HepG2 (cell line): ENCODE measurements around the gene TEF. TPM values are rescaled to one million over a fixed set of nuclear protein-coding genes. Genes with fewer than 3 reads are reported as not detected.
A peak's percentile ranks its signal among the peaks of the same experiment; 100 is the strongest.

Experiments
- EED ChIP-seq: sonication (generic); formaldehyde crosslinking; IDR thresholded peaks from 2 replicates; pipeline ENCODE4 v1.5.0; 2020; ENCODE audit warnings: mild to moderate bottlenecking, missing genetic modification reagents
- GATAD1 ChIP-seq: IDR thresholded peaks from 2 replicates; pipeline ENCODE4 v1.6.1; 2016; ENCODE audit warnings: missing genetic modification reagents, missing compliant biosample characterization
- HES4 ChIP-seq: sonication (generic); formaldehyde crosslinking; IDR thresholded peaks from 2 replicates; pipeline ENCODE4 v1.9.0; 2021; ENCODE audit warnings: mild to moderate bottlenecking, missing genetic modification reagents, borderline replicate concordance
- HMGXB4 ChIP-seq, 2 experiments: sonication (generic) in 1 of 2; formaldehyde crosslinking in 1 of 2; IDR thresholded peaks; 2 replicates each; pipeline versions ENCODE4 v1.4.0 to v1.6.1; 2018 to 2020; ENCODE audit warnings: missing genetic modification reagents in 2 of 2, borderline replicate concordance in 1 of 2, low read depth in 1 of 2, mild to moderate bottlenecking in 1 of 2, missing biosample characterization in 1 of 2
- MEIS1 ChIP-seq: sonication (generic); formaldehyde crosslinking; IDR thresholded peaks from 2 replicates; pipeline ENCODE4 v1.9.0; 2021; ENCODE audit warnings: mild to moderate bottlenecking, missing genetic modification reagents, moderate library complexity, borderline replicate concordance
- NR2C2 ChIP-seq: sonication (generic); formaldehyde crosslinking; IDR thresholded peaks from 2 replicates; pipeline ENCODE4 v1.4.0; 2020; ENCODE audit warnings: missing genetic modification reagents, mild to moderate bottlenecking, moderate library complexity, borderline replicate concordance
- RNF219 ChIP-seq: sonication (generic); formaldehyde crosslinking; IDR thresholded peaks from 2 replicates; pipeline ENCODE4 v1.5.0; 2020; ENCODE audit warnings: mild to moderate bottlenecking, missing genetic modification reagents
- SMAD9 ChIP-seq: sonication (generic); formaldehyde crosslinking; IDR thresholded peaks from 2 replicates; pipeline ENCODE4 v1.5.1; 2020; ENCODE audit warnings: mild to moderate bottlenecking, missing genetic modification reagents
- SP1 ChIP-seq, 2 experiments: fragments of 450-650 bp in 1 of 2; sonication (generic) in 1 of 2; formaldehyde crosslinking in 1 of 2; IDR thresholded peaks; 2 replicates each; pipeline versions ENCODE4 v1.4.0 to v1.6.1; 2016 to 2020; ENCODE audit warnings: missing genetic modification reagents in 1 of 2
- SRSF1 ChIP-seq: fragments of 200-400 bp; formaldehyde crosslinking; optimal IDR thresholded peaks from 2 replicates; pipeline ENCODE3; 2017; ENCODE audit warnings: mild to moderate bottlenecking, low read depth, low read length, moderate library complexity
- TBL1XR1 ChIP-seq: fragments of 150-350 bp; IDR thresholded peaks from 2 replicates; pipeline ENCODE4 v1.6.1; 2014; ENCODE audit warnings: borderline replicate concordance, low read length; ENCODE audit not compliant: partially characterized antibody
- TEAD3 ChIP-seq: optimal IDR thresholded peaks from 2 replicates; pipeline ENCODE3; 2016; ENCODE audit warnings: borderline replicate concordance
- TFAP4 ChIP-seq: sonication (generic); IDR thresholded peaks from 2 replicates; pipeline ENCODE4 v1.6.1; 2016; ENCODE audit warnings: low read depth, borderline replicate concordance
- USF2 ChIP-seq, 2 experiments: sonication (generic) in 1 of 2; formaldehyde crosslinking in 1 of 2; IDR thresholded peaks; 2 replicates each; pipeline versions ENCODE4 v1.5.1 to v1.6.1; 2011 to 2020; ENCODE audit warnings: borderline replicate concordance in 1 of 2, low read depth in 1 of 2, low read length in 1 of 2, mild to moderate bottlenecking in 1 of 2, missing genetic modification reagents in 1 of 2, moderate library complexity in 1 of 2
- ZNF224 ChIP-seq: sonication (generic); formaldehyde crosslinking; IDR thresholded peaks from 2 replicates; pipeline ENCODE4 v1.5.0; 2020; ENCODE audit warnings: mild to moderate bottlenecking, missing genetic modification reagents
- ZNF251 ChIP-seq: sonication (generic); formaldehyde crosslinking; IDR thresholded peaks from 2 replicates; pipeline ENCODE4 v1.9.0; 2021; ENCODE audit warnings: mild to moderate bottlenecking, missing genetic modification reagents
- ZNF44 ChIP-seq: sonication (generic); formaldehyde crosslinking; IDR thresholded peaks from 2 replicates; pipeline ENCODE4 v1.5.1; 2020; ENCODE audit warnings: mild to moderate bottlenecking, missing genetic modification reagents
- ZNF784 ChIP-seq: sonication (generic); formaldehyde crosslinking; IDR thresholded peaks from 2 replicates; pipeline ENCODE4 v1.5.1; 2020; ENCODE audit warnings: missing genetic modification reagents, mild to moderate bottlenecking, borderline replicate concordance
- polyA plus RNA-seq, 8 experiments: library from polyadenylated mRNA; depleted of rRNA in 3 of 8; stranded (reverse) in 7 of 8; unstranded in 1 of 8; fragments of >200 nt; fragmentation: Illumina TruSeq in 4 of 8; extraction: Trizol in 4 of 8; gene quantifications; 2 replicates each; pipeline versions ENCODE4 v1.2.1 to v1.2.3, GENCODE V29; 2011 to 2016; ENCODE audit warnings: low read depth in 4 of 8, missing spikeins in 1 of 8, mixed read lengths in 1 of 8; ENCODE audit not compliant: insufficient read depth in 1 of 8
- total RNA-seq, 5 experiments: library from RNA; depleted of rRNA; stranded (reverse); fragments of >200 nt; fragmentation: Illumina TruSeq; extraction: Trizol; gene quantifications; 2 replicates each; pipeline ENCODE4 v1.2.3, GENCODE V29; 2016; ENCODE audit warnings: low read depth in 1 of 5

The TEF gene
- total and polyA plus RNA-seq, 2 of the 13 experiments (the other 11 are each of a cell fraction or from before 2014, with no cell fraction given): 7.6 to 11.2 TPM

- TF ChIP-seq SP1 (IDR thresholded peaks at IDR 0.05) (no peak), SP1 (CRISPR knock-in tag; IDR thresholded peaks at IDR 0.05) (no peak), TBL1XR1 (peak; percentile 19), ZNF251 (CRISPR knock-in tag) (no peak), TEAD3 (CRISPR knock-in tag) (peak; percentile 46), SMAD9 (CRISPR knock-in tag) (no peak), MEIS1 (CRISPR knock-in tag) (peak; percentile 82; the same call in 1 of the 2 replicates), EED (CRISPR knock-in tag) (0 out of 2 replicates have a peak, but pooled peaks have one; percentile 67), RNF219 (CRISPR knock-in tag) (no peak), GATAD1 (CRISPR knock-in tag) (0 out of 2 replicates have a peak, but pooled peaks have one; percentile 34), TFAP4 (0 out of 2 replicates have a peak, but pooled peaks have one; percentile 8), SRSF1 (peak; percentile 85), HES4 (CRISPR knock-in tag) (peak; percentile 46; the same call in 1 of the 2 replicates), ZNF44 (CRISPR knock-in tag) (no peak), ZNF224 (CRISPR knock-in tag) (no peak), NR2C2 (CRISPR knock-in tag) (peak; percentile 53), USF2 (IDR thresholded peaks at IDR 0.05; ENCODE audit: low read depth, low read length) (no peak), USF2 (CRISPR knock-in tag; IDR thresholded peaks at IDR 0.05; ENCODE audit: borderline replicate concordance) (no peak), ZNF784 (peak; percentile 41; the same call in 1 of the 2 replicates), HMGXB4 (CRISPR knock-in tag; IDR thresholded peaks at IDR 0.05; ENCODE audit: borderline replicate concordance in 1 of 2, low read depth in 1 of 2) (peak in 1 of 2 experiments; percentile 50; a peak in 1 of 4 replicates)
These were observed 781 bp upstream of the TEF start (continued) for GRCh38 chr22:41380993-41381328.
